Endothelial cell of umbilical vein (primary cell): ENCODE results near the gene PDE8B. TPM values are rescaled to one million over a fixed set of nuclear protein-coding genes. Genes with fewer than 3 reads are reported as not detected.

ENCODE experiments used
- BruUV-seq: library from RNA; stranded (reverse); fragments of 400-500 nt; replicated peaks from 2 replicates; lab custom pipeline; 2021; lab: Mats Ljungman, UMichigan
- CTCF ChIA-PET: fragments of 300-600, 350-600 bp; sonication (Branson Sonifier 250); formaldehyde crosslinking; loops from one replicate; lab custom pipeline; 2021; ENCODE audit warnings: antibody characterized with exemption, inconsistent platforms; lab: Charles Lee
- POLR2A ChIA-PET: fragments of 300-600, 350-600 bp; sonication (Branson Sonifier 250); formaldehyde crosslinking; loops from one replicate; lab custom pipeline; 2021; ENCODE audit warnings: antibody characterized with exemption, inconsistent platforms; lab: Charles Lee
- DNase-seq: peaks from one replicate; pipeline ENCODE4 v3.0.0-alpha.2; 2011; ENCODE audit warnings: low read depth, low spot score
- FAIRE-seq: peaks from 2 replicates; lab custom pipeline; 2011; peaks lifted over from hg19 to GRCh38; lab: Jason Lieb, UNC
- H2AFZ ChIP-seq: 2 replicates; pipeline ENCODE4 v1.6.0; 2012; ENCODE audit warnings: low read depth, low read length, control low read depth, inconsistent platforms
- H3K27ac ChIP-seq: 2 replicates; pipeline ENCODE4 v1.5.1; 2011; ENCODE audit warnings: low read depth, mild to moderate bottlenecking, control low read depth, low read length, moderate library complexity; ENCODE audit not compliant: insufficient read depth
- H3K27me3 ChIP-seq, 2 experiments: 2 replicates each; pipeline versions ENCODE4 v1.6.0 to v1.6.1; 2011; ENCODE audit warnings: low read length in 2 of 2, mixed read lengths in 1 of 2; ENCODE audit not compliant: control insufficient read depth in 2 of 2, insufficient read depth in 2 of 2
- H3K36me3 ChIP-seq, 2 experiments: 2 replicates in 1 of 2; 3 replicates in 1 of 2; pipeline ENCODE4 v1.5.1; 2011; ENCODE audit warnings: low read length in 2 of 2, mild to moderate bottlenecking in 1 of 2, moderate library complexity in 1 of 2; ENCODE audit not compliant: control insufficient read depth in 2 of 2, insufficient read depth in 2 of 2; ENCODE audit errors: extremely low read depth in 1 of 2
- H3K4me1 ChIP-seq: 3 replicates; pipeline ENCODE4 v1.5.1; 2011; ENCODE audit warnings: mild to moderate bottlenecking, low read length; ENCODE audit not compliant: control insufficient read depth, insufficient read depth; ENCODE audit errors: extremely low read depth
- H3K4me2 ChIP-seq: 2 replicates; pipeline ENCODE4 v1.6.1; 2011; ENCODE audit warnings: low read length, control low read depth, mixed read lengths; ENCODE audit not compliant: insufficient read depth
- H3K4me3 ChIP-seq, 3 experiments: fragments of 200-600 bp in 1 of 3; sonication (generic), shearing (Covaris generic) in 1 of 3; replicated peaks in 1 of 3; 2 replicates each; pipeline ENCODE4 v1.5.1; 2011 to 2016; ENCODE audit warnings: control low read depth in 3 of 3, low read length in 3 of 3, mild to moderate bottlenecking in 2 of 3, inconsistent platforms in 1 of 3, low read depth in 1 of 3, moderate library complexity in 1 of 3; ENCODE audit not compliant: insufficient read depth in 1 of 3
- H3K79me2 ChIP-seq: 2 replicates; pipeline ENCODE4 v1.6.0; 2012; ENCODE audit warnings: low read length, inconsistent platforms; ENCODE audit not compliant: control insufficient read depth, insufficient read depth
- H3K9ac ChIP-seq: replicated peaks from 2 replicates; pipeline ENCODE3; 2011; ENCODE audit warnings: low read length, control low read depth; ENCODE audit not compliant: insufficient read depth; ENCODE audit errors: extremely low read depth
- H3K9me1 ChIP-seq: replicated peaks from 3 replicates; pipeline ENCODE4 v1.6.0; 2011; ENCODE audit warnings: mild to moderate bottlenecking, low read length; ENCODE audit not compliant: control insufficient read depth, insufficient read depth; ENCODE audit errors: extremely low read depth
- H3K9me3 ChIP-seq: replicated peaks from 2 replicates; pipeline ENCODE4 v1.5.1; 2012; ENCODE audit warnings: low read length, inconsistent platforms; ENCODE audit not compliant: control insufficient read depth, insufficient read depth
- H4K20me1 ChIP-seq: replicated peaks from 2 replicates; pipeline ENCODE3; 2011; ENCODE audit warnings: mild to moderate bottlenecking, low read length; ENCODE audit not compliant: control insufficient read depth, insufficient read depth; ENCODE audit errors: extremely low read depth
- EZH2 ChIP-seq: IDR thresholded peaks from 2 replicates; pipeline ENCODE4 v1.6.1; 2012; ENCODE audit warnings: borderline replicate concordance, low read depth, mild to moderate bottlenecking, moderate library complexity, low read length, inconsistent platforms; ENCODE audit not compliant: severe bottlenecking
- FOS ChIP-seq: IDR thresholded peaks from 2 replicates; pipeline ENCODE4 v1.6.1; 2011; ENCODE audit warnings: mild to moderate bottlenecking, low read length, moderate library complexity, borderline replicate concordance; ENCODE audit not compliant: insufficient read depth
- GATA2 ChIP-seq: IDR thresholded peaks from 2 replicates; pipeline ENCODE4 v1.7.0; 2011; ENCODE audit warnings: low read depth, mild to moderate bottlenecking, moderate library complexity, mixed read lengths, low read length; ENCODE audit not compliant: insufficient read length, insufficient read depth
- JUN ChIP-seq: IDR thresholded peaks from 2 replicates; pipeline ENCODE4 v1.6.1; 2011; ENCODE audit warnings: borderline replicate concordance, low read depth; ENCODE audit not compliant: insufficient read length, insufficient read depth
- MYC ChIP-seq: IDR thresholded peaks from one replicate; pipeline ENCODE4 v1.6.1; 2011; ENCODE audit warnings: mild to moderate bottlenecking, low read depth, low read length
- POLR2A ChIP-seq: IDR thresholded peaks from 2 replicates; pipeline ENCODE4 v1.6.1; 2012; ENCODE audit warnings: low read depth, mild to moderate bottlenecking, control low read depth, low read length
- POLR2AphosphoS5 ChIP-seq: IDR thresholded peaks from 2 replicates; pipeline ENCODE4 v1.6.1; 2012; ENCODE audit warnings: low read depth, mild to moderate bottlenecking, control low read depth, low read length, moderate library complexity; ENCODE audit not compliant: insufficient read depth
- dilution Hi-C: fragments of 300-500 bp; cut with MboI; formaldehyde crosslinking; loops from one replicate; pipeline ENCODE4 v1.15.0; 2019; ENCODE audit warnings: low sequenced_read_pairs; ENCODE audit not compliant: extremely low pct_ligation_motif_present
- intact Hi-C: fragments of 100-400 bp; cut with micrococcal nuclease; formaldehyde crosslinking; loops from one replicate; pipeline ENCODE4 v1.10.0; 2022
- polyA plus RNA-seq, 4 experiments: library from polyadenylated mRNA; depleted of rRNA in 3 of 4; stranded (reverse) in 3 of 4; unstranded in 1 of 4; fragments of >200 nt; gene quantifications; 2 replicates each; pipeline versions ENCODE4 v1.2.1 to v1.2.3, GENCODE V29; 2011 to 2012; ENCODE audit warnings: missing spikeins in 1 of 4
- total RNA-seq: library from RNA; stranded (reverse); gene quantifications from 2 replicates; pipeline ENCODE4 v1.2.3, GENCODE V29; 2021
- TF ChIP-seq, protein P1 (sequence below): IDR thresholded peaks from 2 replicates; pipeline ENCODE4 v1.6.1; 2011; ENCODE audit not compliant: insufficient read depth, insufficient read length
- TF ChIP-seq, protein P2 (sequence below), 2 donors: IDR thresholded peaks; 1 replicate in 1 of 2; 2 replicates in 1 of 2; pipeline ENCODE4 v1.5.1; 2011; ENCODE audit warnings: low read length in 2 of 2, mild to moderate bottlenecking in 2 of 2, moderate library complexity in 2 of 2, control low read depth in 1 of 2, inconsistent platforms in 1 of 2, low read depth in 1 of 2; ENCODE audit not compliant: insufficient read depth in 1 of 2; ENCODE audit errors: extremely low read depth in 1 of 2

The PDE8B gene
- total and polyA plus RNA-seq, 2 donors (not counting 3 experiments of a cell fraction or from before 2014, with no cell fraction given) = not detected

DNA sequence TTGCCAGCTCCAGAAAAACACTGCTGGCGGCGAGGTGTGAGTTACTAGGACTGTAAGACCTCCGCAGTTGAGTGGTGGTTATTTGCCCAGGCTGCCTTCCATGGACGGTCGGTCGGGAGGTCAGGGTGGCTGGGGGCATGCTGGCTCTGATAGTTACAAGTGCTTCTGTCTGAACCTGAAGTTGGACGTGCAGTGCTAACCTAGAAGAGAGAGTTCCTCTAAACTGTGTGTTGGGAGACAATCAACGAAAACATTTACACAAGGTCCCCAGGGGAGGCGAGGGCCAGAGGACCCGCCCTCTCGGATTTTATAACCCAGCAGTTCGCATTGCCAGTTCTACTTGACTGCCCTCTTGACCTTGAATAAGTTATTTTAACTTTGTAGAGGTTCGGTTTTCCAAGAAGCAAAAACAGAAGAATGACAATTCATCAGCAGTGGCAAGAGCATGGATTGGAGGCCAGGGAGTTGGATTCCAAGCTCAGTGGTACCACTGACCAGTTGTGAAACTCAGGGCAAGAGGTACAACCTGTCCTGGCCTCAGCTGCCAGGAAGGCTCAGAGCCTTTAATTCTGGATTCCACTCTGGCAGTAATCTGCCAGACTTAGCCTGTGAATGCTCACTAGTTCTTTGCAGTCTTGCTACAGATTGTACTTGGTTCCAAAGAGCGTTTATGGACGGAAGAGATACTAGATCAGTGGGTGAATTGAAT is 28.7 kb upstream of the PDE8B start:
- POLR2A ChIA-PET = no interaction called here
- Histone ChIP-seq H3K4me3 (no peak overlapping the region), H3K79me2 (no peaks in the 10 kb centered on the region), H3K36me3 (no peaks in the 10 kb centered on the region), H3K27me3 (peaks cover 33 to 44% of the 10 kb centered on the region in 2 experiments), H3K9ac (no peak overlapping the region), H3K9me3 (no peaks in the 10 kb centered on the region), H3K9me1 (no peaks in the 10 kb centered on the region), H2AFZ (no peak overlapping the region), H3K27ac (no peak overlapping the region), H4K20me1 (no peaks in the 10 kb centered on the region), H3K4me1 (no peaks in the 10 kb centered on the region), H3K4me2 (no peak overlapping the region)
- DNase-seq (no peak), FAIRE-seq (no peak)
- TF ChIP-seq, protein P1, sequence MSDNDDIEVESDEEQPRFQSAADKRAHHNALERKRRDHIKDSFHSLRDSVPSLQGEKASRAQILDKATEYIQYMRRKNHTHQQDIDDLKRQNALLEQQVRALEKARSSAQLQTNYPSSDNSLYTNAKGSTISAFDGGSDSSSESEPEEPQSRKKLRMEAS = no peak
- TF ChIP-seq FOS (no peak), JUN (no peak), POLR2A (no peak), EZH2 (no peak), GATA2 (no peak), MYC (no peak), POLR2AphosphoS5 (no peak)
- TF ChIP-seq, protein P2, sequence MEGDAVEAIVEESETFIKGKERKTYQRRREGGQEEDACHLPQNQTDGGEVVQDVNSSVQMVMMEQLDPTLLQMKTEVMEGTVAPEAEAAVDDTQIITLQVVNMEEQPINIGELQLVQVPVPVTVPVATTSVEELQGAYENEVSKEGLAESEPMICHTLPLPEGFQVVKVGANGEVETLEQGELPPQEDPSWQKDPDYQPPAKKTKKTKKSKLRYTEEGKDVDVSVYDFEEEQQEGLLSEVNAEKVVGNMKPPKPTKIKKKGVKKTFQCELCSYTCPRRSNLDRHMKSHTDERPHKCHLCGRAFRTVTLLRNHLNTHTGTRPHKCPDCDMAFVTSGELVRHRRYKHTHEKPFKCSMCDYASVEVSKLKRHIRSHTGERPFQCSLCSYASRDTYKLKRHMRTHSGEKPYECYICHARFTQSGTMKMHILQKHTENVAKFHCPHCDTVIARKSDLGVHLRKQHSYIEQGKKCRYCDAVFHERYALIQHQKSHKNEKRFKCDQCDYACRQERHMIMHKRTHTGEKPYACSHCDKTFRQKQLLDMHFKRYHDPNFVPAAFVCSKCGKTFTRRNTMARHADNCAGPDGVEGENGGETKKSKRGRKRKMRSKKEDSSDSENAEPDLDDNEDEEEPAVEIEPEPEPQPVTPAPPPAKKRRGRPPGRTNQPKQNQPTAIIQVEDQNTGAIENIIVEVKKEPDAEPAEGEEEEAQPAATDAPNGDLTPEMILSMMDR (IDR thresholded peaks at IDR 0.05; ENCODE audit: extremely low read depth in 1 of 2, insufficient read depth in 1 of 2, low read depth in 1 of 2, low read length in 2 of 2) = no peak
- intact Hi-C loops = no loop called here
- CTCF ChIA-PET = interaction anchor here (0.7 to 1.3 kb wide), 2 partner anchors 9 to 52 kb away, joined by 4 to 5 read pairs; no protein-coding TSS in a partner anchor
- dilution Hi-C loops = no loop called here
- no TSS peak for BruUV-seq
